ENCODE data around the gene UBE2E2.

Gene UBE2E2

GRCh38 chr3:23431764-23432163 is 228.6 kb downstream of the UBE2E2 start:
- no CpG with 5 or more reads among the region's 3 CpGs for WGBS (ENCODE audit: insufficient coverage, insufficient read length)
- Histone ChIP-seq H3K4me1 (ENCODE audit: control insufficient read depth, insufficient read depth, low read length) (peaks cover 1% of the 10 kb centered on the region; the same call in 1 of the 2 replicates), H3K27me3 (ENCODE audit: control insufficient read depth, insufficient read depth, low read length) (no peaks in the 10 kb centered on the region), H3K36me3 (ENCODE audit: control insufficient read depth, insufficient read depth, low read length) (no peaks in the 10 kb centered on the region), H3K4me3 (ENCODE audit: low read length) (no peak overlapping the region), H3K9me3 (ENCODE audit: control insufficient read depth, insufficient read depth, low read length) (no peaks in the 10 kb centered on the region), H3K27ac (ENCODE audit: low read length) (no peak overlapping the region)
- no peak for DNase-seq (ENCODE audit: low read depth, low spot score)

- no peaks in the 10 kb centered on the region for H3K36me3 ChIP-seq (ENCODE audit: control insufficient read depth, insufficient read depth, low read length)
- H3K27ac ChIP-seq (ENCODE audit: low read length), result no peak overlapping the region
- H3K27me3 ChIP-seq (ENCODE audit: control insufficient read depth, insufficient read depth, low read length), result no peaks in the 10 kb centered on the region
- H3K4me1 ChIP-seq (ENCODE audit: control insufficient read depth, insufficient read depth, low read length), result peaks cover 1% of the 10 kb centered on the region; the same call in 1 of the 2 replicates
- no peaks in the 10 kb centered on the region for H3K9me3 ChIP-seq (ENCODE audit: control insufficient read depth, insufficient read depth, low read length)
- H3K4me3 ChIP-seq (ENCODE audit: low read length), result no peak overlapping the region
- peak; percentile 25 for DNase-seq (ENCODE audit: low read depth, low spot score)
- WGBS (ENCODE audit: insufficient coverage, insufficient read length), result no CpG with 5 or more reads among the region's 2 CpGs
These were observed 232.2 kb downstream of the UBE2E2 start for GRCh38 chr3:23435318-23435717.

GRCh38 chr3:23435904-23436303 is 232.8 kb downstream of the UBE2E2 start:
- H3K27ac ChIP-seq (ENCODE audit: low read length), result no peak overlapping the region
- DNase-seq (ENCODE audit: low read depth, low spot score), result no peak
- H3K9me3 ChIP-seq (ENCODE audit: control insufficient read depth, insufficient read depth, low read length), result no peaks in the 10 kb centered on the region
- no peaks in the 10 kb centered on the region for H3K27me3 ChIP-seq (ENCODE audit: control insufficient read depth, insufficient read depth, low read length)
- no peak overlapping the region for H3K4me3 ChIP-seq (ENCODE audit: low read length)
- peaks cover 1% of the 10 kb centered on the region; the same call in 1 of the 2 replicates for H3K4me1 ChIP-seq (ENCODE audit: control insufficient read depth, insufficient read depth, low read length)
- no peaks in the 10 kb centered on the region for H3K36me3 ChIP-seq (ENCODE audit: control insufficient read depth, insufficient read depth, low read length)
- WGBS (ENCODE audit: insufficient coverage, insufficient read length), result no CpG with 5 or more reads among the region's 9 CpGs

GRCh38 chr3:23437484-23438145 is 234.5 kb downstream of the UBE2E2 start:
- no peak for DNase-seq (ENCODE audit: low read depth, low spot score)
- H3K9me3 ChIP-seq (ENCODE audit: control insufficient read depth, insufficient read depth, low read length), result no peaks in the 10 kb centered on the region
- H3K36me3 ChIP-seq (ENCODE audit: control insufficient read depth, insufficient read depth, low read length), result no peaks in the 10 kb centered on the region
- peaks cover 1% of the 10 kb centered on the region; the same call in 1 of the 2 replicates for H3K4me1 ChIP-seq (ENCODE audit: control insufficient read depth, insufficient read depth, low read length)
- no peaks in the 10 kb centered on the region for H3K27me3 ChIP-seq (ENCODE audit: control insufficient read depth, insufficient read depth, low read length)
- no CpG with 5 or more reads among the region's 7 CpGs for WGBS (ENCODE audit: insufficient coverage, insufficient read length)
- H3K27ac ChIP-seq (ENCODE audit: low read length), result no peak overlapping the region
- H3K4me3 ChIP-seq (ENCODE audit: low read length), result no peak overlapping the region

GRCh38 chr3:23438657-23439056 is 235.5 kb downstream of the UBE2E2 start:
- no peaks in the 10 kb centered on the region for H3K9me3 ChIP-seq (ENCODE audit: control insufficient read depth, insufficient read depth, low read length)
- H3K4me3 ChIP-seq (ENCODE audit: low read length), result no peak overlapping the region
- peaks cover 1% of the 10 kb centered on the region; the same call in 1 of the 2 replicates for H3K4me1 ChIP-seq (ENCODE audit: control insufficient read depth, insufficient read depth, low read length)
- H3K27ac ChIP-seq (ENCODE audit: low read length), result no peak overlapping the region
- DNase-seq (ENCODE audit: low read depth, low spot score), result no peak
- H3K36me3 ChIP-seq (ENCODE audit: control insufficient read depth, insufficient read depth, low read length), result no peaks in the 10 kb centered on the region
- no peaks in the 10 kb centered on the region for H3K27me3 ChIP-seq (ENCODE audit: control insufficient read depth, insufficient read depth, low read length)

GRCh38 chr3:23439080-23439479 is 236.0 kb downstream of the UBE2E2 start:
- Histone ChIP-seq H3K27ac (ENCODE audit: low read length) (no peak overlapping the region), H3K9me3 (ENCODE audit: control insufficient read depth, insufficient read depth, low read length) (no peaks in the 10 kb centered on the region), H3K4me1 (ENCODE audit: control insufficient read depth, insufficient read depth, low read length) (peaks cover 1% of the 10 kb centered on the region; the same call in 1 of the 2 replicates), H3K4me3 (ENCODE audit: low read length) (no peak overlapping the region), H3K27me3 (ENCODE audit: control insufficient read depth, insufficient read depth, low read length) (no peaks in the 10 kb centered on the region), H3K36me3 (ENCODE audit: control insufficient read depth, insufficient read depth, low read length) (no peaks in the 10 kb centered on the region)
- no CpG with 5 or more reads among the region's 2 CpGs for WGBS (ENCODE audit: insufficient coverage, insufficient read length)
- no peak for DNase-seq (ENCODE audit: low read depth, low spot score)

- no peaks in the 10 kb centered on the region for H3K36me3 ChIP-seq (ENCODE audit: control insufficient read depth, insufficient read depth, low read length)
- no peak overlapping the region for H3K27ac ChIP-seq (ENCODE audit: low read length)
- H3K4me1 ChIP-seq (ENCODE audit: control insufficient read depth, insufficient read depth, low read length), result peaks cover 4% of the 10 kb centered on the region; the same call in 1 of the 2 replicates
- H3K9me3 ChIP-seq (ENCODE audit: control insufficient read depth, insufficient read depth, low read length), result no peaks in the 10 kb centered on the region
- H3K4me3 ChIP-seq (ENCODE audit: low read length), result no peak overlapping the region
- no peaks in the 10 kb centered on the region for H3K27me3 ChIP-seq (ENCODE audit: control insufficient read depth, insufficient read depth, low read length)
- WGBS (ENCODE audit: insufficient coverage, insufficient read length), result no CpG with 5 or more reads among the region's 12 CpGs
- no peak for DNase-seq (ENCODE audit: low read depth, low spot score)
These were observed 237.5 kb downstream of the UBE2E2 start for GRCh38 chr3:23440416-23441294.

- no peak overlapping the region for H3K27ac ChIP-seq (ENCODE audit: low read length)
- H3K4me3 ChIP-seq (ENCODE audit: low read length), result no peak overlapping the region
- H3K9me3 ChIP-seq (ENCODE audit: control insufficient read depth, insufficient read depth, low read length), result no peaks in the 10 kb centered on the region
- no peaks in the 10 kb centered on the region for H3K36me3 ChIP-seq (ENCODE audit: control insufficient read depth, insufficient read depth, low read length)
- peaks cover 3% of the 10 kb centered on the region; the same call in 1 of the 2 replicates for H3K4me1 ChIP-seq (ENCODE audit: control insufficient read depth, insufficient read depth, low read length)
- DNase-seq (ENCODE audit: low read depth, low spot score), result no peak
- no CpG with 5 or more reads among the region's 4 CpGs for WGBS (ENCODE audit: insufficient coverage, insufficient read length)
- no peaks in the 10 kb centered on the region for H3K27me3 ChIP-seq (ENCODE audit: control insufficient read depth, insufficient read depth, low read length)
These were observed 239.7 kb downstream of the UBE2E2 start for GRCh38 chr3:23442598-23443383.

- no peaks in the 10 kb centered on the region for H3K27me3 ChIP-seq (ENCODE audit: control insufficient read depth, insufficient read depth, low read length)
- no CpG with 5 or more reads among the region's 1 CpG for WGBS (ENCODE audit: insufficient coverage, insufficient read length)
- no peaks in the 10 kb centered on the region for H3K36me3 ChIP-seq (ENCODE audit: control insufficient read depth, insufficient read depth, low read length)
- H3K27ac ChIP-seq (ENCODE audit: low read length), result no peak overlapping the region
- H3K4me1 ChIP-seq (ENCODE audit: control insufficient read depth, insufficient read depth, low read length), result peaks cover 3% of the 10 kb centered on the region; the same call in 1 of the 2 replicates
- DNase-seq (ENCODE audit: low read depth, low spot score), result no peak
- no peaks in the 10 kb centered on the region for H3K9me3 ChIP-seq (ENCODE audit: control insufficient read depth, insufficient read depth, low read length)
- no peak overlapping the region for H3K4me3 ChIP-seq (ENCODE audit: low read length)
These were observed 241.3 kb downstream of the UBE2E2 start for GRCh38 chr3:23444386-23444785.

- Histone ChIP-seq H3K4me3 (ENCODE audit: low read length) (no peak overlapping the region), H3K36me3 (ENCODE audit: control insufficient read depth, insufficient read depth, low read length) (no peaks in the 10 kb centered on the region)
- WGBS (ENCODE audit: insufficient coverage, insufficient read length), result no CpG with 5 or more reads among the region's 3 CpGs
These were observed 243.2 kb downstream of the UBE2E2 start for GRCh38 chr3:23446301-23446700.

More at GRCh38 chr3:23446301-23446700, 243.2 kb downstream of the UBE2E2 start:
- peaks cover 3% of the 10 kb centered on the region; the same call in 1 of the 2 replicates for H3K4me1 ChIP-seq (ENCODE audit: control insufficient read depth, insufficient read depth, low read length)
- H3K9me3 ChIP-seq (ENCODE audit: control insufficient read depth, insufficient read depth, low read length), result no peaks in the 10 kb centered on the region
- no peak for DNase-seq (ENCODE audit: low read depth, low spot score)
- H3K27ac ChIP-seq (ENCODE audit: low read length), result no peak overlapping the region
- H3K27me3 ChIP-seq (ENCODE audit: control insufficient read depth, insufficient read depth, low read length), result no peaks in the 10 kb centered on the region
